ENCODE measurements around the gene UBR7. TPM values are rescaled to one million over a fixed set of nuclear protein-coding genes. Genes with fewer than 3 reads are reported as not detected.

The UBR7 gene
- total RNA-seq, 1 experiment from 2014 or later: 19.9 TPM

DNA sequence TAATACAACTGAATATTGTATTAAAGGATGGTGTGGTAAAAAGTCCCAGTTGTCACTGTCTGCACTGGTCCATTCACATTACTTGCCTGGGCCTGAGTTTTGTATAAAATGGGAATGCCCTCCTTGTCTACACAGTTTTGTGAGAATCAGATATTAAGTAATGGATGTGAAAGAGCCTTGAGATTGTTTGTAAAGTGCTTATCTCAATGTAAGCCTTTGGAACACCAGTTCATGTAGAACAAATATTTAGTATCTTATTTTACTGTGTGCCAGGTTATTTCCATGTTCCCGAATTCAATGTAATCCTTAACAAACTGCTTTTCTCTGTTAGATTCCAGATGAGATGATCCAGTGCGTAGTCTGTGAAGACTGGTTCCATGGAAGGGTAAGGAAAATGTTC lies 7.5 kb downstream of the UBR7 start:
- ATAC-seq (no peak), DNase-seq (ENCODE audit: low read depth, low spot score) (no peak)
- Histone ChIP-seq H3K4me1 (ENCODE audit: control insufficient read depth, insufficient read depth, low read length) (no peaks in the 10 kb centered on the region; the same call in 1 of the 2 replicates), H3K4me3 (ENCODE audit: low read depth in 2 of 2, low read length in 2 of 2) (no peak overlapping the region), H3K27ac (ENCODE audit: low read length) (no peak overlapping the region), H3K27me3 (ENCODE audit: control insufficient read depth, insufficient read depth, low read length) (no peaks in the 10 kb centered on the region), H3K36me3 (ENCODE audit: control insufficient read depth, insufficient read depth, low read length) (peaks cover 5% of the 10 kb centered on the region), H3K9me3 (ENCODE audit: control insufficient read depth, insufficient read depth, low read depth, low read length) (no peaks in the 10 kb centered on the region)
- ChIA-PET CTCF (interaction anchor here (0.6 kb wide), 1 partner anchor 36 kb away, joined by 5 read pairs; no protein-coding TSS in a partner anchor), POLR2A (no interaction called here)
- no TSS peak for BruUV-seq (replicated peaks)
- TF ChIP-seq, protein P1, sequence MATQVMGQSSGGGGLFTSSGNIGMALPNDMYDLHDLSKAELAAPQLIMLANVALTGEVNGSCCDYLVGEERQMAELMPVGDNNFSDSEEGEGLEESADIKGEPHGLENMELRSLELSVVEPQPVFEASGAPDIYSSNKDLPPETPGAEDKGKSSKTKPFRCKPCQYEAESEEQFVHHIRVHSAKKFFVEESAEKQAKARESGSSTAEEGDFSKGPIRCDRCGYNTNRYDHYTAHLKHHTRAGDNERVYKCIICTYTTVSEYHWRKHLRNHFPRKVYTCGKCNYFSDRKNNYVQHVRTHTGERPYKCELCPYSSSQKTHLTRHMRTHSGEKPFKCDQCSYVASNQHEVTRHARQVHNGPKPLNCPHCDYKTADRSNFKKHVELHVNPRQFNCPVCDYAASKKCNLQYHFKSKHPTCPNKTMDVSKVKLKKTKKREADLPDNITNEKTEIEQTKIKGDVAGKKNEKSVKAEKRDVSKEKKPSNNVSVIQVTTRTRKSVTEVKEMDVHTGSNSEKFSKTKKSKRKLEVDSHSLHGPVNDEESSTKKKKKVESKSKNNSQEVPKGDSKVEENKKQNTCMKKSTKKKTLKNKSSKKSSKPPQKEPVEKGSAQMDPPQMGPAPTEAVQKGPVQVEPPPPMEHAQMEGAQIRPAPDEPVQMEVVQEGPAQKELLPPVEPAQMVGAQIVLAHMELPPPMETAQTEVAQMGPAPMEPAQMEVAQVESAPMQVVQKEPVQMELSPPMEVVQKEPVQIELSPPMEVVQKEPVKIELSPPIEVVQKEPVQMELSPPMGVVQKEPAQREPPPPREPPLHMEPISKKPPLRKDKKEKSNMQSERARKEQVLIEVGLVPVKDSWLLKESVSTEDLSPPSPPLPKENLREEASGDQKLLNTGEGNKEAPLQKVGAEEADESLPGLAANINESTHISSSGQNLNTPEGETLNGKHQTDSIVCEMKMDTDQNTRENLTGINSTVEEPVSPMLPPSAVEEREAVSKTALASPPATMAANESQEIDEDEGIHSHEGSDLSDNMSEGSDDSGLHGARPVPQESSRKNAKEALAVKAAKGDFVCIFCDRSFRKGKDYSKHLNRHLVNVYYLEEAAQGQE (IDR thresholded peaks at IDR 0.05; ENCODE audit: insufficient read depth in 1 of 2, low read depth in 2 of 2, low read length in 1 of 2): no peak
- TF ChIP-seq SIN3A (IDR thresholded peaks at IDR 0.05; ENCODE audit: borderline replicate concordance, insufficient read depth, low read depth, low read length) (no peak), TCF7L2 (IDR thresholded peaks at IDR 0.05; ENCODE audit: low read depth, low read length) (no peak), POLR2AphosphoS5 (IDR thresholded peaks at IDR 0.05; ENCODE audit: low read depth, low read length) (no peak)
- TF ChIP-seq, protein P2, sequence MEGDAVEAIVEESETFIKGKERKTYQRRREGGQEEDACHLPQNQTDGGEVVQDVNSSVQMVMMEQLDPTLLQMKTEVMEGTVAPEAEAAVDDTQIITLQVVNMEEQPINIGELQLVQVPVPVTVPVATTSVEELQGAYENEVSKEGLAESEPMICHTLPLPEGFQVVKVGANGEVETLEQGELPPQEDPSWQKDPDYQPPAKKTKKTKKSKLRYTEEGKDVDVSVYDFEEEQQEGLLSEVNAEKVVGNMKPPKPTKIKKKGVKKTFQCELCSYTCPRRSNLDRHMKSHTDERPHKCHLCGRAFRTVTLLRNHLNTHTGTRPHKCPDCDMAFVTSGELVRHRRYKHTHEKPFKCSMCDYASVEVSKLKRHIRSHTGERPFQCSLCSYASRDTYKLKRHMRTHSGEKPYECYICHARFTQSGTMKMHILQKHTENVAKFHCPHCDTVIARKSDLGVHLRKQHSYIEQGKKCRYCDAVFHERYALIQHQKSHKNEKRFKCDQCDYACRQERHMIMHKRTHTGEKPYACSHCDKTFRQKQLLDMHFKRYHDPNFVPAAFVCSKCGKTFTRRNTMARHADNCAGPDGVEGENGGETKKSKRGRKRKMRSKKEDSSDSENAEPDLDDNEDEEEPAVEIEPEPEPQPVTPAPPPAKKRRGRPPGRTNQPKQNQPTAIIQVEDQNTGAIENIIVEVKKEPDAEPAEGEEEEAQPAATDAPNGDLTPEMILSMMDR (IDR thresholded peaks at IDR 0.05): no peak
- intact Hi-C loops (cut with micrococcal nuclease; ENCODE audit: unreplicated experiment): no loop called here
- in situ Hi-C loops (cut with HindIII; ENCODE audit: low pct_unique_long_range_greater_than_20kb, low sequenced_read_pairs): no loop called here

- no TSS peak for BruUV-seq (replicated peaks)
- H3K27me3 ChIP-seq (ENCODE audit: control insufficient read depth, insufficient read depth, low read length): no peaks in the 10 kb centered on the region
- H3K36me3 ChIP-seq (ENCODE audit: control insufficient read depth, insufficient read depth, low read length): peaks cover 5% of the 10 kb centered on the region
- DNase-seq (ENCODE audit: low read depth, low spot score) (no peak), ATAC-seq (peak; percentile 87)
- POLR2A ChIA-PET: interaction anchor here (0.7 kb wide), 1 partner anchor 28 kb away, joined by 3 read pairs; no protein-coding TSS in a partner anchor
- in situ Hi-C loops (cut with HindIII; ENCODE audit: low pct_unique_long_range_greater_than_20kb, low sequenced_read_pairs) (no loop called here), intact Hi-C loops (cut with micrococcal nuclease; ENCODE audit: unreplicated experiment) (no loop called here)
- no peaks in the 10 kb centered on the region for H3K9me3 ChIP-seq (ENCODE audit: control insufficient read depth, insufficient read depth, low read depth, low read length)
- H3K4me1 ChIP-seq (ENCODE audit: control insufficient read depth, insufficient read depth, low read length): no peaks in the 10 kb centered on the region
- no peak overlapping the region for H3K27ac ChIP-seq (ENCODE audit: low read length)
- no peak overlapping the region for H3K4me3 ChIP-seq (ENCODE audit: low read depth in 2 of 2, low read length in 2 of 2)
- CTCF ChIA-PET: interaction anchor here (0.6 to 0.7 kb wide), 3 partner anchors 12 to 114 kb away, joined by 3 to 6 read pairs (median 3); no protein-coding TSS in a partner anchor
- no peak for TF ChIP-seq TCF7L2 (IDR thresholded peaks at IDR 0.05; ENCODE audit: low read depth, low read length)
- TF ChIP-seq, protein P2 (IDR thresholded peaks at IDR 0.05): peak; percentile 73
Measured at GRCh38 chr14:93219103-93219726, 12.2 kb downstream of the UBR7 start.
